Endothelial cell of umbilical vein (primary cell): Measurements from ENCODE around the gene IDI1. TPM values are rescaled to one million over a fixed set of nuclear protein-coding genes. Genes with fewer than 3 reads are reported as not detected.

Experiments
- BruUV-seq: library from RNA; stranded (reverse); fragments of 400-500 nt; replicated peaks from 2 replicates; lab custom pipeline; 2021; lab: Mats Ljungman, UMichigan
- CTCF ChIA-PET: fragments of 300-600, 350-600 bp; sonication (Branson Sonifier 250); formaldehyde crosslinking; loops from one replicate; lab custom pipeline; 2021; ENCODE audit warnings: antibody characterized with exemption, inconsistent platforms; lab: Charles Lee
- POLR2A ChIA-PET: fragments of 300-600, 350-600 bp; sonication (Branson Sonifier 250); formaldehyde crosslinking; loops from one replicate; lab custom pipeline; 2021; ENCODE audit warnings: antibody characterized with exemption, inconsistent platforms; lab: Charles Lee
- DNase-seq: peaks from one replicate; pipeline ENCODE4 v3.0.0-alpha.2; 2011; ENCODE audit warnings: low read depth, low spot score
- FAIRE-seq: peaks from 2 replicates; lab custom pipeline; 2011; peaks lifted over from hg19 to GRCh38; lab: Jason Lieb, UNC
- H2AFZ ChIP-seq: 2 replicates; pipeline ENCODE4 v1.6.0; 2012; ENCODE audit warnings: low read depth, low read length, control low read depth, inconsistent platforms
- H3K27ac ChIP-seq: 2 replicates; pipeline ENCODE4 v1.5.1; 2011; ENCODE audit warnings: low read depth, mild to moderate bottlenecking, control low read depth, low read length, moderate library complexity; ENCODE audit not compliant: insufficient read depth
- H3K27me3 ChIP-seq, 2 experiments: 2 replicates each; pipeline versions ENCODE4 v1.6.0 to v1.6.1; 2011; ENCODE audit warnings: low read length in 2 of 2, mixed read lengths in 1 of 2; ENCODE audit not compliant: control insufficient read depth in 2 of 2, insufficient read depth in 2 of 2
- H3K36me3 ChIP-seq, 2 experiments: 2 replicates in 1 of 2; 3 replicates in 1 of 2; pipeline ENCODE4 v1.5.1; 2011; ENCODE audit warnings: low read length in 2 of 2, mild to moderate bottlenecking in 1 of 2, moderate library complexity in 1 of 2; ENCODE audit not compliant: control insufficient read depth in 2 of 2, insufficient read depth in 2 of 2; ENCODE audit errors: extremely low read depth in 1 of 2
- H3K4me1 ChIP-seq: 3 replicates; pipeline ENCODE4 v1.5.1; 2011; ENCODE audit warnings: mild to moderate bottlenecking, low read length; ENCODE audit not compliant: control insufficient read depth, insufficient read depth; ENCODE audit errors: extremely low read depth
- H3K4me2 ChIP-seq: 2 replicates; pipeline ENCODE4 v1.6.1; 2011; ENCODE audit warnings: low read length, control low read depth, mixed read lengths; ENCODE audit not compliant: insufficient read depth
- H3K4me3 ChIP-seq, 3 experiments: fragments of 200-600 bp in 1 of 3; sonication (generic), shearing (Covaris generic) in 1 of 3; replicated peaks in 1 of 3; 2 replicates each; pipeline ENCODE4 v1.5.1; 2011 to 2016; ENCODE audit warnings: control low read depth in 3 of 3, low read length in 3 of 3, mild to moderate bottlenecking in 2 of 3, inconsistent platforms in 1 of 3, low read depth in 1 of 3, moderate library complexity in 1 of 3; ENCODE audit not compliant: insufficient read depth in 1 of 3
- H3K79me2 ChIP-seq: 2 replicates; pipeline ENCODE4 v1.6.0; 2012; ENCODE audit warnings: low read length, inconsistent platforms; ENCODE audit not compliant: control insufficient read depth, insufficient read depth
- H3K9ac ChIP-seq: replicated peaks from 2 replicates; pipeline ENCODE3; 2011; ENCODE audit warnings: low read length, control low read depth; ENCODE audit not compliant: insufficient read depth; ENCODE audit errors: extremely low read depth
- H3K9me1 ChIP-seq: replicated peaks from 3 replicates; pipeline ENCODE4 v1.6.0; 2011; ENCODE audit warnings: mild to moderate bottlenecking, low read length; ENCODE audit not compliant: control insufficient read depth, insufficient read depth; ENCODE audit errors: extremely low read depth
- H3K9me3 ChIP-seq: replicated peaks from 2 replicates; pipeline ENCODE4 v1.5.1; 2012; ENCODE audit warnings: low read length, inconsistent platforms; ENCODE audit not compliant: control insufficient read depth, insufficient read depth
- H4K20me1 ChIP-seq: replicated peaks from 2 replicates; pipeline ENCODE3; 2011; ENCODE audit warnings: mild to moderate bottlenecking, low read length; ENCODE audit not compliant: control insufficient read depth, insufficient read depth; ENCODE audit errors: extremely low read depth
- EZH2 ChIP-seq: IDR thresholded peaks from 2 replicates; pipeline ENCODE4 v1.6.1; 2012; ENCODE audit warnings: borderline replicate concordance, low read depth, mild to moderate bottlenecking, moderate library complexity, low read length, inconsistent platforms; ENCODE audit not compliant: severe bottlenecking
- FOS ChIP-seq: IDR thresholded peaks from 2 replicates; pipeline ENCODE4 v1.6.1; 2011; ENCODE audit warnings: mild to moderate bottlenecking, low read length, moderate library complexity, borderline replicate concordance; ENCODE audit not compliant: insufficient read depth
- GATA2 ChIP-seq: IDR thresholded peaks from 2 replicates; pipeline ENCODE4 v1.7.0; 2011; ENCODE audit warnings: low read depth, mild to moderate bottlenecking, moderate library complexity, mixed read lengths, low read length; ENCODE audit not compliant: insufficient read length, insufficient read depth
- JUN ChIP-seq: IDR thresholded peaks from 2 replicates; pipeline ENCODE4 v1.6.1; 2011; ENCODE audit warnings: borderline replicate concordance, low read depth; ENCODE audit not compliant: insufficient read length, insufficient read depth
- MAX ChIP-seq: IDR thresholded peaks from 2 replicates; pipeline ENCODE4 v1.6.1; 2011; ENCODE audit not compliant: insufficient read depth, insufficient read length
- MYC ChIP-seq: IDR thresholded peaks from one replicate; pipeline ENCODE4 v1.6.1; 2011; ENCODE audit warnings: mild to moderate bottlenecking, low read depth, low read length
- POLR2A ChIP-seq: IDR thresholded peaks from 2 replicates; pipeline ENCODE4 v1.6.1; 2012; ENCODE audit warnings: low read depth, mild to moderate bottlenecking, control low read depth, low read length
- POLR2AphosphoS5 ChIP-seq: IDR thresholded peaks from 2 replicates; pipeline ENCODE4 v1.6.1; 2012; ENCODE audit warnings: low read depth, mild to moderate bottlenecking, control low read depth, low read length, moderate library complexity; ENCODE audit not compliant: insufficient read depth
- dilution Hi-C: fragments of 300-500 bp; cut with MboI; formaldehyde crosslinking; loops from one replicate; pipeline ENCODE4 v1.15.0; 2019; ENCODE audit warnings: low sequenced_read_pairs; ENCODE audit not compliant: extremely low pct_ligation_motif_present
- intact Hi-C: fragments of 100-400 bp; cut with micrococcal nuclease; formaldehyde crosslinking; loops from one replicate; pipeline ENCODE4 v1.10.0; 2022
- polyA plus RNA-seq, 4 experiments: library from polyadenylated mRNA; depleted of rRNA in 3 of 4; stranded (reverse) in 3 of 4; unstranded in 1 of 4; fragments of >200 nt; gene quantifications; 2 replicates each; pipeline versions ENCODE4 v1.2.1 to v1.2.3, GENCODE V29; 2011 to 2012; ENCODE audit warnings: missing spikeins in 1 of 4
- total RNA-seq: library from RNA; stranded (reverse); gene quantifications from 2 replicates; pipeline ENCODE4 v1.2.3, GENCODE V29; 2021
- TF ChIP-seq, protein P1 (sequence below), 2 donors: IDR thresholded peaks; 1 replicate in 1 of 2; 2 replicates in 1 of 2; pipeline ENCODE4 v1.5.1; 2011; ENCODE audit warnings: low read length in 2 of 2, mild to moderate bottlenecking in 2 of 2, moderate library complexity in 2 of 2, control low read depth in 1 of 2, inconsistent platforms in 1 of 2, low read depth in 1 of 2; ENCODE audit not compliant: insufficient read depth in 1 of 2; ENCODE audit errors: extremely low read depth in 1 of 2

The IDI1 gene
- total and polyA plus RNA-seq, 2 donors (not counting 3 experiments of a cell fraction or from before 2014, with no cell fraction given) = 42.2 to 63.0 TPM

- TF ChIP-seq MAX (no peak), FOS (no peak)
- TF ChIP-seq, protein P1, sequence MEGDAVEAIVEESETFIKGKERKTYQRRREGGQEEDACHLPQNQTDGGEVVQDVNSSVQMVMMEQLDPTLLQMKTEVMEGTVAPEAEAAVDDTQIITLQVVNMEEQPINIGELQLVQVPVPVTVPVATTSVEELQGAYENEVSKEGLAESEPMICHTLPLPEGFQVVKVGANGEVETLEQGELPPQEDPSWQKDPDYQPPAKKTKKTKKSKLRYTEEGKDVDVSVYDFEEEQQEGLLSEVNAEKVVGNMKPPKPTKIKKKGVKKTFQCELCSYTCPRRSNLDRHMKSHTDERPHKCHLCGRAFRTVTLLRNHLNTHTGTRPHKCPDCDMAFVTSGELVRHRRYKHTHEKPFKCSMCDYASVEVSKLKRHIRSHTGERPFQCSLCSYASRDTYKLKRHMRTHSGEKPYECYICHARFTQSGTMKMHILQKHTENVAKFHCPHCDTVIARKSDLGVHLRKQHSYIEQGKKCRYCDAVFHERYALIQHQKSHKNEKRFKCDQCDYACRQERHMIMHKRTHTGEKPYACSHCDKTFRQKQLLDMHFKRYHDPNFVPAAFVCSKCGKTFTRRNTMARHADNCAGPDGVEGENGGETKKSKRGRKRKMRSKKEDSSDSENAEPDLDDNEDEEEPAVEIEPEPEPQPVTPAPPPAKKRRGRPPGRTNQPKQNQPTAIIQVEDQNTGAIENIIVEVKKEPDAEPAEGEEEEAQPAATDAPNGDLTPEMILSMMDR (IDR thresholded peaks at IDR 0.05; ENCODE audit: extremely low read depth in 1 of 2, insufficient read depth in 1 of 2, low read depth in 1 of 2, low read length in 2 of 2) = no peak
- POLR2A ChIA-PET = no interaction called here
Measured at GRCh38 chr10:1086787-1087186, 37.9 kb upstream of the IDI1 start.

DNA sequence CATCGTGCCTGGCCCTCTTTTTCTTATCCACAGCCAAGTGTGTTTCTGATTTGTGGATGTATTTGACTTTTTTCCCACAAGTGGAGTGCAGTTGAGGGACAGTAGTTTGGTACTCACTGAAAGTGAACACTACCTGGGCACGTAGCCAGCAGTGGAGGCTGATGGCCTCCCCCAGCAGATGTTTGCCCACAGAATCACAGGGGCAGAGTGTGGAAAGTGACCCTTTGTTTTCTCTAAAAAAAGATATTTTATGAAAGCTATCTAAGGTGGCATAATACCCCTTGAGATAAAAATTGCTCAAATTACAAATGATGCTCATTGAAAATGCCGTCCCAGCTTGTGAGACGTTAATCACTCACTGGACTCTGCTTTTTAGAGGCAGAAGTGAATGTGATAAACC, 36.3 kb upstream of the IDI1 start:
- H3K9me1 ChIP-seq = no peaks in the 10 kb centered on the region
- ChIA-PET POLR2A (no interaction called here), CTCF (interaction anchor here (0.7 kb wide), 1 partner anchor 44 kb away, joined by 3 read pairs; no protein-coding TSS in a partner anchor)
- peaks cover 8 to 36% of the 10 kb centered on the region in 2 experiments for H3K36me3 ChIP-seq
- no peaks in the 10 kb centered on the region for H4K20me1 ChIP-seq
- no peak overlapping the region for H3K4me2 ChIP-seq
- dilution Hi-C loops = no loop called here
- peaks cover 1% of the 10 kb centered on the region for H3K79me2 ChIP-seq
- no peaks in the 10 kb centered on the region for H3K4me1 ChIP-seq
- H3K27ac ChIP-seq = no peak overlapping the region
- intact Hi-C loops = no loop called here
- no peak overlapping the region for H3K9ac ChIP-seq
- no peak for TF ChIP-seq GATA2
- TF ChIP-seq MAX = no peak
- TF ChIP-seq JUN = no peak
- TF ChIP-seq FOS = no peak
- no peak for TF ChIP-seq POLR2A
- no peak for TF ChIP-seq MYC
- no peak for TF ChIP-seq EZH2
- TF ChIP-seq, protein P1 (IDR thresholded peaks at IDR 0.05; ENCODE audit: extremely low read depth in 1 of 2, insufficient read depth in 1 of 2, low read depth in 1 of 2, low read length in 2 of 2) = no peak
- TF ChIP-seq POLR2AphosphoS5 = no peak
- no peaks in the 10 kb centered on the region for H3K9me3 ChIP-seq
- no peak overlapping the region for H2AFZ ChIP-seq
- FAIRE-seq (no peak), DNase-seq (no peak)
- no TSS peak for BruUV-seq
- H3K27me3 ChIP-seq = no peaks in the 10 kb centered on the region
- H3K4me3 ChIP-seq = no peak overlapping the region

More at GRCh38 chr10:1086787-1087186, 37.9 kb upstream of the IDI1 start:
- dilution Hi-C loops (no loop called here), intact Hi-C loops (no loop called here)
- H3K27ac ChIP-seq = no peak overlapping the region
- no peak overlapping the region for H2AFZ ChIP-seq
- CTCF ChIA-PET = no interaction called here
- no peaks in the 10 kb centered on the region for H4K20me1 ChIP-seq
- no TSS peak for BruUV-seq
- H3K79me2 ChIP-seq = peaks cover 1% of the 10 kb centered on the region
- H3K36me3 ChIP-seq = peaks cover 9 to 46% of the 10 kb centered on the region in 2 experiments
- FAIRE-seq (no peak), DNase-seq (no peak)
- no peaks in the 10 kb centered on the region for H3K27me3 ChIP-seq
- H3K4me1 ChIP-seq = no peaks in the 10 kb centered on the region
- no peak overlapping the region for H3K9ac ChIP-seq
- H3K4me2 ChIP-seq = no peak overlapping the region
- H3K4me3 ChIP-seq = no peak overlapping the region
- H3K9me3 ChIP-seq = no peaks in the 10 kb centered on the region
- H3K9me1 ChIP-seq = no peaks in the 10 kb centered on the region
